ENCODE data around the gene CCSER2.
A peak's percentile ranks its signal among the peaks of the same experiment; 100 is the strongest.
"Not testable (repeated sequence)": the region's sequence is repeated elsewhere in the genome, so short reads cannot be mapped to it uniquely, and the experiment has no call there.

The CCSER2 gene

GRCh38 chr10:84328418-84329195 lies at the start of gene CCSER2:
Gene CCSER2, plus strand, starts transcription at chr10:84328589. Its CDS starts 42,464 bp downstream, at chr10:84371053.
- TF ChIP-seq CTCF (IDR thresholded peaks at IDR 0.05): peak in 1 of 2 experiments; percentile 18
- Histone ChIP-seq H3K36me3 (no peaks in the 10 kb centered on the region), H3K4me1 (peaks cover 0 to 21% (median 11%) of the 10 kb centered on the region in 4 donors), H3K9me3 (no peaks in the 10 kb centered on the region), H3K4me3 (peak within 1 kb of the TSS; percentile 86 to 96), H3K27ac (peak within 1 kb of the TSS; percentile 86 to 97), H3K27me3 (no peaks in the 10 kb centered on the region)
- peak; percentile 97 to 99 for DNase-seq
- intact Hi-C loops (cut with DNase I; ENCODE audit: low total_unique reads): no loop called here

GRCh38 chr10:84279876-84280475 lies 48.4 kb upstream of the CCSER2 start:
- intact Hi-C loops (cut with DNase I; ENCODE audit: low total_unique reads); DNase-seq; H3K9me3 ChIP-seq: not testable (repeated sequence)

GRCh38 chr10:84286695-84287094 lies 41.7 kb upstream of the CCSER2 start:
- TF ChIP-seq CTCF (IDR thresholded peaks at IDR 0.05): no peak
- no peaks in the 10 kb centered on the region for H3K27me3 ChIP-seq
- H3K4me3 ChIP-seq: no peak overlapping the region
- no peaks in the 10 kb centered on the region for H3K36me3 ChIP-seq
- H3K9me3 ChIP-seq: no peaks in the 10 kb centered on the region
- DNase-seq: no peak
- H3K4me1 ChIP-seq: no peaks in the 10 kb centered on the region
- no peak overlapping the region for H3K27ac ChIP-seq
- intact Hi-C loops (cut with DNase I; ENCODE audit: low total_unique reads): no loop called here

More at GRCh38 chr10:84279876-84280475, 48.4 kb upstream of the CCSER2 start:
- H3K4me3 ChIP-seq, H3K27ac ChIP-seq, H3K27me3 ChIP-seq, H3K36me3 ChIP-seq, H3K4me1 ChIP-seq: not testable (repeated sequence)

GRCh38 chr10:84288151-84288550 lies 40.2 kb upstream of the CCSER2 start:
- TF ChIP-seq CTCF (IDR thresholded peaks at IDR 0.05): no peak
- H3K4me1 ChIP-seq: no peaks in the 10 kb centered on the region
- no peak overlapping the region for H3K27ac ChIP-seq
- H3K36me3 ChIP-seq: no peaks in the 10 kb centered on the region
- no peaks in the 10 kb centered on the region for H3K9me3 ChIP-seq
- DNase-seq: no peak
- no peaks in the 10 kb centered on the region for H3K27me3 ChIP-seq
- intact Hi-C loops (cut with DNase I; ENCODE audit: low total_unique reads): no loop called here
- H3K4me3 ChIP-seq: no peak overlapping the region

GRCh38 chr10:84289521-84290200 lies 38.7 kb upstream of the CCSER2 start:
- no peaks in the 10 kb centered on the region for H3K36me3 ChIP-seq
- intact Hi-C loops (cut with DNase I; ENCODE audit: low total_unique reads): no loop called here
- H3K27me3 ChIP-seq: no peaks in the 10 kb centered on the region
- no peaks in the 10 kb centered on the region for H3K9me3 ChIP-seq
- no peak overlapping the region for H3K4me3 ChIP-seq
- TF ChIP-seq CTCF (IDR thresholded peaks at IDR 0.05): no peak
- H3K4me1 ChIP-seq: peaks cover 0 to 1% (median 0%) of the 10 kb centered on the region in 4 donors
- H3K27ac ChIP-seq: no peak overlapping the region
- no peak for DNase-seq

- no peaks in the 10 kb centered on the region for H3K36me3 ChIP-seq
- no peak for TF ChIP-seq CTCF (IDR thresholded peaks at IDR 0.05)
- no peak for DNase-seq
- H3K9me3 ChIP-seq: no peaks in the 10 kb centered on the region
- peaks cover 0 to 7% (median 0%) of the 10 kb centered on the region in 4 donors for H3K4me1 ChIP-seq
- no peak overlapping the region for H3K27ac ChIP-seq
- intact Hi-C loops (cut with DNase I; ENCODE audit: low total_unique reads): no loop called here
- H3K27me3 ChIP-seq: no peaks in the 10 kb centered on the region
- no peak overlapping the region for H3K4me3 ChIP-seq
Observed at GRCh38 chr10:84290235-84290634, 38.2 kb upstream of the CCSER2 start.
